ENCODE results near the gene IQCH.

- TF ChIP-seq EZH2 (IDR thresholded peaks at IDR 0.05; ENCODE audit: borderline replicate concordance, low read depth, low read length) (no peak), ZNF668 (CRISPR knock-in tag; IDR thresholded peaks at IDR 0.05) (no peak), BRD9 (IDR thresholded peaks at IDR 0.05; ENCODE audit: low read depth, partially characterized antibody) (no peak), NR2C2 (CRISPR knock-in tag; IDR thresholded peaks at IDR 0.05) (no peak), NR2C2 (tag; IDR thresholded peaks at IDR 0.05) (no peak), FOXA1 (IDR thresholded peaks at IDR 0.05; ENCODE audit: borderline replicate concordance) (no peak), RFX5 (IDR thresholded peaks at IDR 0.05; ENCODE audit: low read depth, low read length) (no peak), CHD7 (IDR thresholded peaks at IDR 0.05; ENCODE audit: low read depth, low read length) (no peak)
Measured at GRCh38 chr15:67472957-67473356, 218.4 kb downstream of the IQCH start.

Data from K562 (cell line).